Activated naive CD4-positive, alpha-beta T cell treated with anti-CD3 and anti-CD28 coated beads for 36 hours (primary cell): ENCODE results near the gene ABCB9. TPM values are rescaled to one million over a fixed set of nuclear protein-coding genes. Genes with fewer than 3 reads are reported as not detected.

Experiments used
- CTCF ChIA-PET: fragments of 350-600 bp; sonication (Branson Sonifier 250); formaldehyde crosslinking; loops from one replicate; lab custom pipeline; 2021; ENCODE audit warnings: antibody characterized with exemption; lab: Charles Lee
- DNase-seq: peaks from one replicate; pipeline ENCODE4 v3.0.0-alpha.2; 2020
- H3K27ac Mint-ChIP-seq: one replicate; pipeline ENCODE4 v1.8.0; 2021; ENCODE audit warnings: mild to moderate bottlenecking, mixed read lengths
- H3K27me3 Mint-ChIP-seq: one replicate; pipeline ENCODE4 v1.8.0; 2021; ENCODE audit warnings: low read depth, mixed read lengths
- H3K36me3 Mint-ChIP-seq: one replicate; pipeline ENCODE4 v1.8.0; 2021; ENCODE audit warnings: low read depth, mixed read lengths
- H3K4me1 Mint-ChIP-seq: one replicate; pipeline ENCODE4 v1.8.0; 2021; ENCODE audit warnings: low read depth, mixed read lengths
- H3K4me3 Mint-ChIP-seq: one replicate; pipeline ENCODE4 v1.8.0; 2021; ENCODE audit warnings: mild to moderate bottlenecking, moderate library complexity, mixed read lengths
- H3K9me3 Mint-ChIP-seq: one replicate; pipeline ENCODE4 v1.8.0; 2021; ENCODE audit warnings: mixed read lengths
- intact Hi-C: fragments of 100-400 bp; cut with micrococcal nuclease; formaldehyde crosslinking; loops from one replicate; pipeline ENCODE4 v1.15.1; 2023
- total RNA-seq, 2 experiments: library from RNA; stranded (reverse); gene quantifications; one replicate each; pipeline ENCODE4 v1.2.3, GENCODE V29; 2021

Gene ABCB9
- total RNA-seq, 2 experiments from 2014 or later, result 5.1 to 5.9 TPM

DNA sequence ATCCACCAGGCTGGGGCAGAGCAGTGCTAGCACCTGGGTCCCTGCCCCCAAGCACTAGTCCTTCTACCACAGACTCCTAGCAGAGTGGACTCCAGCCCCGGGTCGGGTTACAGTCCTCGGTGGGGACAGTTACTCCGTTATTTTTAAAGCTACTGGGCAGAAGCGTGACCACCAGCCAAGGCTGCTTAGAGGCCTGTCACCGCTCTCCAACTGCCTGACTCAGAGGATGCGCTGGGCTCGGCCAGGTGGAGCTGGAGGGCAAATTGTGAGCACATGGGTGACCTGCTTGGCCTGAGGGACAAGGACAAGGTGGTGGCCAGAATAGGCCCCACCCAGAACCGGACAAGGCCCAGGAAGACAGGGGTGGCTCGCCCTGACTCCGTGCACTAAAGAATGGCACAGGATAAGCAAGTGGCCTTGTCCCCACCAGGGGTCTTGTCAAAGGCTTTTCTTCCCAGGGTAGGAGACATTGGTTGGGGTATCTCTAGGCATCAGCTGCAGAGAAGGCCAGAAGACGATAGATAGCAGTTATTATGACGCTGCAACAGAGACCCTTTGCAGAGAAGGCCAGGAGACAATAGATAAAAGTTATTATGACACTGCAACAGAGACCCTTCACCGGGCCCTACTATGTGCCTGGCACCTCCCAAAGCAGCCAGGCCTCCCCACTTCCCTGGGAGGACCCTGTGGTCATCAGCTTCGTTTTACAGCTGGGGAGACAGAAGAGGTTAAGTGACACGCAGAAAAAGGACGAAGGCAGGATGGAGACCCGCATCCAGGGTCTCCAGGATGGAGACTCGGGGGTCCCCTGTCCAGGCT, 1.6 kb downstream of the ABCB9 start:
- Mint-ChIP-seq H3K4me3 (peak overlapping the region; percentile 49), H3K4me1 (peaks cover 5% of the 10 kb centered on the region), H3K27ac (no peak overlapping the region), H3K27me3 (no peaks in the 10 kb centered on the region), H3K36me3 (no peaks in the 10 kb centered on the region), H3K9me3 (no peaks in the 10 kb centered on the region)
- intact Hi-C loops, result no loop called here
- no peak for DNase-seq
- CTCF ChIA-PET, result interaction anchor here (0.6 to 1.7 kb wide), 4 partner anchors 12 to 328 kb away, joined by 3 to 4 read pairs (median 4); no protein-coding TSS in a partner anchor

DNA sequence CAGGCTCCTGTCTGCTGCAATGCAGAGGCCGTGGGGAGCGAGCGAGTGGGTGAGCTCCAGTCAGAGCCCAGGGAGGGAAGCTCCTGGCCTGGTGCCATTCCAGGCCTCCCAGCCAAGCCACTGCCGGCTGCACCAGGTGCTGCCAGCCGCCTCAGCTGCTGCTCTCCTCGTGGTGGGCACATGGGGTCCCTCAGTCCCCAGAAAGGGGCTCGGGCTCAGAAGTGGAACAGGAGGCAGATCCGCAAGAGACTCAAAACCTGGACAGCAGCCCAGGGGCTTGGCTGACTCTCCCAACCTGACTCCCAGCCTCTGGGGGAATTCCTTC, 2.4 kb downstream of the ABCB9 start:
- peaks cover 5% of the 10 kb centered on the region for H3K4me1 Mint-ChIP-seq
- no peak overlapping the region for H3K27ac Mint-ChIP-seq
- DNase-seq, result no peak
- CTCF ChIA-PET, result interaction anchor here (1.0 to 1.7 kb wide), 2 partner anchors 11 to 169 kb away, joined by 3 to 4 read pairs; no protein-coding TSS in a partner anchor
- H3K36me3 Mint-ChIP-seq, result no peaks in the 10 kb centered on the region
- H3K9me3 Mint-ChIP-seq, result no peaks in the 10 kb centered on the region
- H3K4me3 Mint-ChIP-seq, result no peak overlapping the region
- intact Hi-C loops, result no loop called here
- no peaks in the 10 kb centered on the region for H3K27me3 Mint-ChIP-seq

DNA sequence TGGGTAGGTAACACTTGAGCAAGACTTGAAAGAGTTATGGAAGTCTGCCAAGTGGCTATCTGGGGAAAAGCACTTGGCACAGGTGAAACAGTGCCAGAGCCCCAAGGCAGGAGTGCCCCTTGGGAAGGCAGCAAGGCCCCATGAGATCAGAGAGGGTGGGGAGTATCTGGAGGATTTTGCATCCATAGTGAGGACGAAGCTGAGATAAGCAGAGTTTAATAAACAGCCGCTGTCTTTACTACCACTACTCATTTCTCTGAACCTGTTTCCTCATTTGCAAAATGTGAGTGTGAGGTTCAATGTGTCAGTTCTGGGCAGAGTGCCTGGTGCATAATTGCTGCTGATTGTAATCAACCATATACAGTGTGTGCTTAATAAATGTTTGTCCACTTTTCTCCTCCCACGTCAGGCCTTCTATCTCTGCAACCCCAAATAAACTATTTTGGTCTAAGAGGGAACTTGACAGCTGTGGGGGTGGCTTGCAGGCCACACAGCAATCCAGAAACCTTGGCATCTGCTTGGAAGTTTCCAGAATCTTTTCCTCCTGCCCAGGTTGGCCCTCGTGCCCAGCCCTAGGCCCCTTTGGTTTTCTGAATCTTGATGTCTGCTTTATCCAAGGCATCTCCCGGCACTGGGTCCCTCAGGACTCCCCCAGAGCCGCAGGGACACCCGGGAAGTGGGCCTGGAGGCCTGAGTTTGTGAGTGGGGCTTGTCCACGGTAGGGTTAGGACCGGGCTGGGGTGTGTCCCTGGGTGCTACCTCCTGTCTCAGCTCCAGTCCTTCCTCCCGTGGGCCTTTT, 4.5 kb downstream of the ABCB9 start:
- Mint-ChIP-seq H3K9me3 (no peaks in the 10 kb centered on the region), H3K27me3 (no peaks in the 10 kb centered on the region), H3K4me3 (no peak overlapping the region), H3K27ac (no peak overlapping the region), H3K4me1 (peaks cover 5% of the 10 kb centered on the region), H3K36me3 (no peaks in the 10 kb centered on the region)
- intact Hi-C loops, result no loop called here
- CTCF ChIA-PET, result no interaction called here
- no peak for DNase-seq

DNA sequence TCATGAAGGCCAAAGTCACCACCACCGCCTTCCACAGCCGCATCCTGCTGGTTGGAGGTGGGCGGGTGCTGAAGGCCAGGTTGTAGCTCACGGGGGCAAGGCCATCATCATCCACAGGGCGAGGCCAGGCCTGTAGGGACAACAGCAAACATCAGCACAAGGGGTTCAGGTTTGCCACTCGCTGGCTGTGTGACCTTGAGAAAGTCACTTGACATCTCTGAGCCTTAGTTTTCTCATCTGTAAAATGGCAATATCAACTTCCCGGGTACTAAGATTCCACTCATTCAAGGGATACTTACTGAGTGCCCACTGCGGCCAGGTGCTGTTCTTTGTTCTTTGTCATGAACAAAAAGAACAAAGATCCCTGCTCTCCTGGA, 6.1 kb downstream of the ABCB9 start:
- CTCF ChIA-PET, result no interaction called here
- H3K36me3 Mint-ChIP-seq, result no peaks in the 10 kb centered on the region
- no peak overlapping the region for H3K4me3 Mint-ChIP-seq
- H3K9me3 Mint-ChIP-seq, result no peaks in the 10 kb centered on the region
- peaks cover 3% of the 10 kb centered on the region for H3K4me1 Mint-ChIP-seq
- no peak for DNase-seq
- H3K27ac Mint-ChIP-seq, result no peak overlapping the region
- intact Hi-C loops, result no loop called here
- no peaks in the 10 kb centered on the region for H3K27me3 Mint-ChIP-seq

DNA sequence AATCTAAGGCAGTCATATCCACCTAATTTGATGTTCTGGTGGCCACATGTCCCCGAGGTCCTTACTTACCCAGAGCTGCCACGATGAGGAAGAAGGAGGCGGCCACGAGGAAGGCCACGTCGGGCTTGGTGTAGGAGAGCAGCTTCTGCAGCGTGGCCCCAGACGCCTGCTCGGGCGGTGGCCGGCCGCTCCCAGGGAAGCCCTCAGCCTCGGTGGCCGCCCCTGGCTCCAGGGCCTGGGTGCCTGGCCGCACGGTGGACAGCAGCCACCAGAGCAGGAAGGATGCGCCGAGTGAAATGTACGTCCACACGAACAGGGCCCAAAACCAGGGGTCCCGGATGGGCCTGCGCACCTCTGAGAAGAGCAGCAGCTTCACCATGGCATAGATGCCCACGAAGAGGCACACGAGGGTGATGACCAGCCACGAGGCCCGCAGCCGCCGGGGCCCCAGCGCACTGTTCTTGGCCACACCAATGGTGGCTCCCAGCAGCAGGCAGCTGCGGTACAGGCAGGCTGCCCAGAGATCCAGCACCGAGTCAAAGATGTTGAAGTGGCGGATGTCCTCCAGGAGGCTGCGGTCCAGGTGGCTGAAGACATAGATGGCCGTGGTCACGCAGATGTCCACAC, 6.6 kb downstream of the ABCB9 start:
- Mint-ChIP-seq H3K27me3 (no peaks in the 10 kb centered on the region), H3K4me1 (no peaks in the 10 kb centered on the region), H3K4me3 (no peak overlapping the region), H3K27ac (no peak overlapping the region), H3K9me3 (no peaks in the 10 kb centered on the region), H3K36me3 (no peaks in the 10 kb centered on the region)
- CTCF ChIA-PET, result no interaction called here
- intact Hi-C loops, result no loop called here
- no peak for DNase-seq

DNA sequence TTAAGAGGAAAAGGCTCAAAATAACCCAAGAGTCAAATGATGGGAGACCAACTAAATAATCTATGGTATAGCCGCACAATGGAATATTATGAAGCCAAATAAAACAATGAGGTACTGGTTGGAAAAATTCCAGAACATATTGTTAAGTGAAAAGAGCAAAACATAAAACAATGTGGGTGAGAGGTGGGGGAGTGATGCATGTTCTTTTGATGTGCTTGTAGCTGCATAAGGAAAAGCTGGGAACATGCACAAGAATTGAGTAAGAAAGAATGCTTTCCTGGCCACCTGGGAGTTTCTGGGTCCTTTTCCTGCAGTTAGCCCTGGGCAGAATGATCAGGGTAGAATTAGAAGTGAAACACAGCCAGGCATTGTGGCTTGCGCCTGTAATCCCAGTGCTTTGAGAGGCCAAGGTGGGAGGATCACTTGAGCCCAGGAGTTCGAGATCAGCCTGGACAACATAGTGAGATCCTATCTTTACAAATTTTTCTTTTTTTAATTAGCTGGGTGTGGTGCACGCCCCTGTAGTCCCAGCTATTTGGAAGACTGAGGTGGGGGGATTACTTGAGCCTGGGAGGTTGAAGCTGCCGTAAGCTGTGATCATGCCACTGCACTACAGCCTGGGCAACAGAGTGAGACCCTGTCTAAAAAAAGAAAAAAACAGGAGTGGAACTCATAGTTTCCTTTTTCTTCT, 7.9 kb downstream of the ABCB9 start:
- H3K36me3 Mint-ChIP-seq, result no peaks in the 10 kb centered on the region
- no peak overlapping the region for H3K4me3 Mint-ChIP-seq
- CTCF ChIA-PET, result interaction anchor here (1.4 to 8.4 kb wide), 2 partner anchors 77 to 164 kb away, joined by 3 to 54 read pairs; no protein-coding TSS in a partner anchor

DNA sequence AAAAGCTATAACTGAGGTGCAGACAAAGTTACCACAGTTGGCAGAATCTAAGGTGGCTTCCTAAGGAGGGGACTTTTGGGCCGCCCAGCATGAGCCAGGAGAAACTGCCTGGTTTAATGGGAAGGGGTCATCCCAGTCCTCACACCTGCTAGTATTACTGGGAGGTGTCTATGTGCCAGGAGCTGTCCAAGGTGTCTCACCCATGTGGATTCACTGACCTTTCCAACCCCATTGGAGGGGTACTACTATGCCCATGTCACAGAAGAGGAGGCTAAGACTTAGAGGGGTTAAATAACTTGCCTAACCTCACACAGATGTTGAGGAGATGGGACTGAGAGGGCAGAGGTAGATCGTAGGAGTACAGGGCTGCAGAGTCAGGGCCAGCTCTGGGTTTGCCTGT, 10.2 kb downstream of the ABCB9 start:
- no peak overlapping the region for H3K27ac Mint-ChIP-seq
- CTCF ChIA-PET, result interaction anchor here (1.8 to 15.0 kb wide), 4 partner anchors 11 to 162 kb away, joined by 4 to 185 read pairs (median 34); no protein-coding TSS in a partner anchor
- no peaks in the 10 kb centered on the region for H3K27me3 Mint-ChIP-seq
- no peak overlapping the region for H3K4me3 Mint-ChIP-seq
- H3K9me3 Mint-ChIP-seq, result no peaks in the 10 kb centered on the region
- peaks cover 1% of the 10 kb centered on the region for H3K4me1 Mint-ChIP-seq
- H3K36me3 Mint-ChIP-seq, result no peaks in the 10 kb centered on the region
- intact Hi-C loops, result no loop called here
- no peak for DNase-seq

More for the DNA sequence above, 7.9 kb downstream of the ABCB9 start:
- H3K9me3 Mint-ChIP-seq, result no peaks in the 10 kb centered on the region
- no peaks in the 10 kb centered on the region for H3K4me1 Mint-ChIP-seq
- intact Hi-C loops, result no loop called here
- H3K27ac Mint-ChIP-seq, result no peak overlapping the region
- H3K27me3 Mint-ChIP-seq, result no peaks in the 10 kb centered on the region
- DNase-seq, result no peak

DNA sequence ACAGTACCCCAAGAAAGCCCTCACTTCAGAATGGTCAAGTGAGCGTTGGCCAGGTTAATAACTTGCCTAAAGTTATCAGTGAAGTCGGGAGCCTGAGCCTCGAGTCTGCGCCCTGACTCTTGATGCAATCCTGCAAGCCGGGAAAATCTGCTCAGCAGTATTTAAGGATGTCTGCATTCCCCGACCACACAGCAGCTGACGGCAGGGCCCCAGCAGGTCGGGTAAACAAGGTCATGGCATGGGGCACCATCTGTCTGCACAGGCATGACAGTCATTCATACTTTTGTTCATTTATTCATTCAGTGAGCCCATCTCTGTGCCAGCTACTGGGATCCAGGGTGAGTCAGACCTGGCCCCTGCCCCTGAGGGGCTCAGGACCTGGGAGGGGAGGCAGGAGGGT, 11.1 kb downstream of the ABCB9 start:
- Mint-ChIP-seq H3K9me3 (no peaks in the 10 kb centered on the region), H3K4me3 (no peak overlapping the region), H3K27ac (no peak overlapping the region), H3K27me3 (no peaks in the 10 kb centered on the region), H3K36me3 (no peaks in the 10 kb centered on the region), H3K4me1 (peaks cover 1% of the 10 kb centered on the region)
- DNase-seq, result no peak
- intact Hi-C loops, result no loop called here
- CTCF ChIA-PET, result interaction anchor here (5.1 to 15.0 kb wide), 3 partner anchors 74 to 161 kb away, joined by 15 to 185 read pairs (median 54); no protein-coding TSS in a partner anchor

DNA sequence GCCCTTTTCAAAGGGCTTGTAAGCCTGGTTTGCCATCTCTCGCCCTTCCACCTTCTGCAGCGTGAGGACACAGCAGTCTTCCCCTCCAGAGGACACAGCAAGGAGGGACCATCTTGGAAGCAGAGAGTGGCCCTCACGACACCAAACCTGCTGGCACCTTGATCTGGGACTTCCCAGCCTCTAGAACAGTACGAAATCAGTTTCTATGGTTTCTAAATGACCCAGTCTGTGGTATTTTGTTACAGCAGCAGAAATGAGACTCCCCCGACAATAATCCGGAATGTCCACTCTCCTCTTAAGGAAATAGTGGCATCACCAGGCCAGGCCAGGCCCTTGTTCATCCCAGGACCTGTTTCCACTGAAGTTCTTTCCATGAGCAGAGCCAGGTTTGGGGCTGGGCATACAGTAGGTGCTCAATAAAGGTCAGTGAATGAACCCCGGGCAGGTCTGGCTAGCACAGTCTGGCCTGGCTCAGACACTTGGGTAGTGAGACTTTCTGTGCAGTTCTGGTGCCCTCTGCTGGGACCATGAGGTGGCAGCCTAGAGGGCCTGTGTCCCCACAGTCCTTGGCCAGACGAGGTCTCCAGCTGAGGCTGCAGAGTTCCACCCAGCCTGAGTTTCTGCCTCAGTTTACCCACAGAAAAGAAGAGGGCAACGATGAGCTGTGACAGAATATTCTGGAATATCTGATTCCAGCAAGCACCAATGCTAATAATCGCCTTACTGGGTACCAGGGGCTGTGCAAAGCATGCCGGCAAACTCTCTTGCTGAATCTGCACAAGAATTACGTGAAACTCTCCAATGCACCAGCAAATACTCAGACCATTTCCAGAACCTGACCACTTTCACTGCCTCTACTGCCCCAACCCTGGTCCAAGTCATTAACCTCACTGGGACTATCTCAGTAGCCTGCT, 14.0 kb downstream of the ABCB9 start:
- H3K9me3 Mint-ChIP-seq, result no peaks in the 10 kb centered on the region
- no peaks in the 10 kb centered on the region for H3K27me3 Mint-ChIP-seq
- intact Hi-C loops, result loop anchor here (1.0 kb wide), 3 partner anchors 72 to 159 kb away; no protein-coding TSS in a partner anchor
- H3K4me1 Mint-ChIP-seq, result peaks cover 6% of the 10 kb centered on the region
- CTCF ChIA-PET, result interaction anchor here (0.5 to 15.0 kb wide), 17 partner anchors 12 to 324 kb away, joined by 3 to 185 read pairs (median 4); no protein-coding TSS in a partner anchor
- H3K36me3 Mint-ChIP-seq, result no peaks in the 10 kb centered on the region
- peak; percentile 87 for DNase-seq
- H3K27ac Mint-ChIP-seq, result no peak overlapping the region
- H3K4me3 Mint-ChIP-seq, result no peak overlapping the region

DNA sequence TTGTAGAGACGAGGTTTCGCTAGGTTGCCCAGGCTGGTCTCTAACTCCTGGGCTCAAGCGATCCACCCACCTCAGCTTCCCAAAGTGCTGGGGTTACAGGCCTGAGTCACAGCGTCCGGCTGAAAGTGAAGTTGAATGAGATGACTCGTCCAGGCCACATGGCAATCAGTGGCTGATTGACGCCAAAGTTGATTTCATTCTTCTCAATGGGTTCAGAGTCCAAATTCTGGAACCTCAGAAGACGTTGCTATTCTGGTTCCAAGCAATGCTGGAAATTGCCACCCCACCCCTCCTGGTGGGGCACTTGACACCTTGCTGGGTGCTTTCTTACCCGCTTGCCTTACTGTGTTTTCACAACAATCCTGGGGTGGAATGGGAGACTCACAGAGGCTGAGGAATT, 14.9 kb downstream of the ABCB9 start:
- H3K4me1 Mint-ChIP-seq, result peaks cover 15% of the 10 kb centered on the region
- H3K27me3 Mint-ChIP-seq, result no peaks in the 10 kb centered on the region
- no peak for DNase-seq
- H3K27ac Mint-ChIP-seq, result no peak overlapping the region
- intact Hi-C loops, result no loop called here
- CTCF ChIA-PET, result interaction anchor here (1.1 to 15.0 kb wide), 5 partner anchors 70 to 158 kb away, joined by 4 to 185 read pairs (median 5); no protein-coding TSS in a partner anchor
- no peaks in the 10 kb centered on the region for H3K9me3 Mint-ChIP-seq
- H3K36me3 Mint-ChIP-seq, result no peaks in the 10 kb centered on the region
- H3K4me3 Mint-ChIP-seq, result no peak overlapping the region
